GM18951 (cell line): ENCODE data around the gene STK4.
"Not testable (repeated sequence)": the region's sequence is repeated elsewhere in the genome, so short reads cannot be mapped to it uniquely, and the experiment has no call there.

Experiments used
- POLR2A ChIP-seq: IDR thresholded peaks from 4 replicates; pipeline ENCODE4 v1.6.1; 2011; ENCODE audit warnings: mild to moderate bottlenecking; ENCODE audit not compliant: insufficient read length, insufficient read depth; ENCODE audit errors: extremely low read depth
- in situ Hi-C: fragments of 300-500 bp; cut with MboI; formaldehyde crosslinking; loops from one replicate; pipeline ENCODE4 v1.12.0; 2022; ENCODE audit warnings: low sequenced_read_pairs, mixed read lengths, inconsistent platforms; ENCODE audit not compliant: unreplicated experiment

The STK4 gene

DNA sequence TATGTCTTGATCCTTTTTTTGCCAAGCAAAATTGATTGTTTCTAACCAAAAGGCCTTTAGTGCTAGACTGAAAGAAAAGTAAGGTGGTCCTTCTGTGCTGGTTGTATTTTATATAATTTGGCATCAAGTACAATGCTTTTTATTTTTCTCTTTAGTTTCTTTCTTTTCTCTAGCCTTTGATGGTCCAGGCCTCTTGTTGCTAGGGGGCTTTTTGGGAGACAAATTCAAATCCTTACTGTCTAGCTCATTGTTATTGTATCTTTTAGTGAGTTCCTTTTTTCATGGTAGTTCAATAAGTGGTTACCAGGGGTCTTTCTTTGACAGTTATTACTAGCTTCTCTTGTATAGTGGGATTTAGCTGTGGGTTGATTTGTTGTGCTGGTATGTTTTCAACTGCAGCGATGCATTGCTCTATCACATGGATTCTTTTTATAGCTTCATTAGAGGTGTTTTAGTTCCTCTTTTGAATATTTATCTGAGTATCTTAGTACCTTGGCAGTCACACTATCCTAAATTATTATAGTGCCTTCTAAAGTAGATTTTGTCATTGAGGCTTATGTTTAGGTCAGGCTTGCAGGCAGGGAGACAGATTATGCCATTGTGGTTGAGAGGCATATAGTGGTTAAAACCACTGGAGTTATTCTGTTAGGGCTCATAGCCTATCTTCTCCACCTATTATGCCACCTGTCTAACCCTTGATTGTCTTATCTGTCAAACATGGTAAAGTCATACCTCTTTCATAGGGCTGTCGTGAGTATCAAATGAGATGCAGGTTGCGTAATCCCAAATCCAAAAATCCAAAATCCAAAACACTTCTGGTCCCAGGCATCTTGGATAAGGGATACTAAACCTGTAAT lies 85.1 kb downstream of the STK4 start:
- in situ Hi-C loops = no loop called here
- TF ChIP-seq POLR2A = no peak

DNA sequence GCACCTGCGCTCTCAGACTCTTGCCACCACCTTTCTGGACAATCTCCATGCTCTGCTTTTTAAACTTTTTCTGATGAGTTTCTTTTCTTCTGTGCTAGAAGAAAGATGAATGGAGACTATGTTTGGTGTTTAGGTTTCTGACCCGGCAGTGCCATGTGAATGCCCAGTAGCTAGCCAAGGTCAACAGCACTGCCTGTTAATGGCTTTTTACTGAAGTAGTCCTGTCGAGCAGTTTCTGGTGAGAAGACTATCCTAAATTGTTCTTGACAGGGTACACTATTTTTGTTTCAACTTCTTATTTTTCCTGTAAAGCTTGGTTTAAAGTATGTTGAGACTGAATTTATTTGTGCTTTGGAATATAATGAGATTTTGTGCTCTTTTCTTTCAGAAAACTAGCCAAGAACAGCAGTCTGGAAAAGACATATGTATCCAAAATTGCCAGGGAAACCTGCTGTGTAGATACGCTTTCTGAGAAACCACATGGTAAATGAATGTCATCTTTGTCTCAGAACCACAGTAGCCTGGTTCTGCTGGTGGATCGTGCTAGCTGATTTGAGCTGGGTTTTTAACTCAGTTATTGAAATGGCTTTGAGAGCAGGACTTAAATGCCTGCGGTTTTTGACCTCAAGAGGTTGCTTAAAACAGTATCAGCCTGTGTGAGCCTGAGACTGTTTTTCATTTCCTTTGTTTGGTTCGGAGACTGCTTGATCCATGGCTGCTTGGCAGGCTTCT lies 86.6 kb downstream of the STK4 start:
- TF ChIP-seq POLR2A = no peak
- in situ Hi-C loops = no loop called here

DNA sequence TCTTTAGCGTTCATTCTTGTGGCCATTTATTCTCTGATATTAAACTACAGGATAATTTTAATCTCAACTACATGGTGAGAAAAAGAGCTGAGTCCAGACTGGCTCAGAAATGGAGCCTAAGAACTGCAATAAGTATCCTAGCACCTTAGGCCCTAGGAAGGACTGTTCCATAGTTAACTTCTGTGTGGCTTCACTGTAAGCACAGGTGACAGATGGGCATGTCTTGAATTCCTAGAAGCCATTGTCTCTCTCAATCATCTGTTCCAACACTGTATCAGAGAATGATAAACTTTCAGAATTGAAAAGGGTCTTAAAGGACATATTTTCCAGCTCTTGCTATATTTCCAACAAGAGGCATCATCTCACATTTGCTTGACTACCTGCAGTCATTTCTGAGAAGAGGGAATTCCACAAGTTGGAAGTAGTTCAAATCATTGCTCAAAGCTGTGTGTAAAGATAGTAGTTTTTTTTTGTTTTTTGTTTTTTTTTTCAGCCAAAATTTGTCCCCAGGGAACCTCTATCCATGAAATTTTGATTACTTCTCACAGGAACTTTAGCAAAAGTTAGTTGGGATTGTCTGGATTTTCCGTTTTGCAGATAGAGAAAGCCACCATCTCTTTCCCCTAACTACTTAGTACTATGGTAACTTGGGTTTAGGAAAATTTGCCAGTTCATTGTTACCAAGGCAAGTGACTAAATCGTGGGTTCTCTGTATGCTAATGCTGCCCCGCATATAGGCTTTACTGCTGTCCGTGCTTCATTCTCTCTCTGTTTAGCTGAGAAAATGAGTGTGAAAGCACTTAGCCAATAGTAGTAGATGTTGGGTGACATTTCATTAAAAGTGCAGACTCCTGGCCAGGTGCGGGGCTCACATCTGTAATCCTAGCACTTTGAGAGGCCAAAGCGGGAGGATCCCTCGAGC lies 87.4 kb downstream of the STK4 start:
- no peak for TF ChIP-seq POLR2A
- in situ Hi-C loops = no loop called here

DNA sequence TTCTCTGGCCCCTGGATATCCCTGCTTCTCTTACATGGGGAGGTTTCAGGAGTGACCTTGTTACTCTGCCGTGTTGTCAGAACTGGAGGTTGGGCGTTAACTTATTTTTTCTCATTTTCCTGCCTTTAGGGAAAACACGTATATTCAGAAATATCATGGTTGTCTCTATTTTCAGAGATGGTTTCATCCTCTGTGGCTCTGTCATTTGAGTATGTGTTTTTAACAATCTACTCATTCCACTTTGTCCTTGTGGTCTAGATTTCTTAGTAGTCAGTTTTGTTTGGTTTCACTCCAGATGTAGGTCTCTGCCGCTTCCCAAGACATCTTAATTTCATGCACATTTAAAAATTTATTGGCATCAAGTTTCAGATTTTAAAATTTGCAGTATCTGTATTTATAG lies 88.7 kb downstream of the STK4 start:
- in situ Hi-C loops = no loop called here

DNA sequence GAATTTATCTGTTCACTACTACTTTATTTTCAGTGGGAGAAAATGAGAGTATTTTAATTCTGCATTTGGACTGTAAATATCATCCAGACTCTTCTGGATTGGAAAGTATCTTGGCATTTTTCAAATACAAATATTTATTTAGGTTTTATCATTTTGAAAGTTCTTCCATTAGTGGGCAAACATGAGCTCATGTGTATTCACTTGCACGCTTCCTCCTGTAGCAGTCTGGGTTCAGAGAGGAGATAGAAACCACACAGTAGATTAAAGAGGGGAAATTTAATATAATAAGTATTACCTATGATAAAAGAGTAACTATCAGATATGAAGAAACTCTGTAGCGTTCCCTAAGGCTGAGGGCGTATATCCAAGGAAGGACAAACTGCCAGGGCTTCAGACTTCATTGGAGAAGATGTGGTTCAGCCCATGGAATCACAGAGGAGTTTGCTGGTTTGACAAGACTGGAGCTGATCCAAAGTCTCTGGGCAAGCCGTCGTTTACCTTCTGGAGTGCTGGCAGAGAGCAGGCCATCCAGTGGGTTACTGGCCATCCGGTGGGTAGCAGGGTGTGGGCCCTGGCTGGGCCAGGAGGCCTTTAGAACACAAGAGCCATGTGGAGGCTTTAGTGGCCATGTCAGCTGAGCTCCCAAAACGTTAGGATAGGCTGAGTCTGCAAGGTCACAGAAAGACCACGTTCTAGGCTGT lies 90.3 kb downstream of the STK4 start:
- in situ Hi-C loops = no loop called here
- TF ChIP-seq POLR2A = no peak

More for the DNA sequence above, 88.7 kb downstream of the STK4 start:
- TF ChIP-seq POLR2A = no peak

DNA sequence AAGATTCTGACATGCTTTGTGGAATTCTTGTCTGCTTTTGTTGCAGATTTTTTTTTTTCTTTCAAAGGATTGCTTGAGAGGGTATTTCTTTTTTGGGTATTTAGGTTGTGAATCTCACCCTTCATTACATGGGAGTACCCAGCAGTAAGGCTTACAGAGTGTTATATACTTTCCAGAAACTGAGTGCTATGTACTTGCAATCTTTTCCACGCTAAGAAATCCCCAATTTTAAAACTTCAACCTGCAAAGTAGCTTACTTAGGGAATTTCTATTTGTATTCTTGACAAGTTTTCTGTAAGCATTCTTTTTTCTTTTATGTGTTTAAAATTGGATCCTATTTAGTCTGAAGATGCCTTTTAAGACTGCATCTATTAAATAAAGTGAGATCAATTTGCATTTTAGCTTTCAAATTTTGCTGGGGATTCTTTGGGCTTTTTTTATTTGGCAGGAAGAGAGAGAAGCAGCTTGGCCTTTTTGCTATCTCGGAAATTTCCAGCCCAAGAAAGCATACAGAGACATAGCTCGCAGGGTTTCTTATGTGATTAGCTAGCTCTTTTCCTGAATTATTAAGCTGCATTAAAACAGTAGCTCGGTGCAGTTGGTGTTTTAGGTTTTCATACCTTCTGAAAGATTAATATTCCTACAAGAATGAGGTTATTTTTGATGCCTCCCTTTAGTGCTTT lies 92.0 kb downstream of the STK4 start:
- in situ Hi-C loops = no loop called here
- no peak for TF ChIP-seq POLR2A

DNA sequence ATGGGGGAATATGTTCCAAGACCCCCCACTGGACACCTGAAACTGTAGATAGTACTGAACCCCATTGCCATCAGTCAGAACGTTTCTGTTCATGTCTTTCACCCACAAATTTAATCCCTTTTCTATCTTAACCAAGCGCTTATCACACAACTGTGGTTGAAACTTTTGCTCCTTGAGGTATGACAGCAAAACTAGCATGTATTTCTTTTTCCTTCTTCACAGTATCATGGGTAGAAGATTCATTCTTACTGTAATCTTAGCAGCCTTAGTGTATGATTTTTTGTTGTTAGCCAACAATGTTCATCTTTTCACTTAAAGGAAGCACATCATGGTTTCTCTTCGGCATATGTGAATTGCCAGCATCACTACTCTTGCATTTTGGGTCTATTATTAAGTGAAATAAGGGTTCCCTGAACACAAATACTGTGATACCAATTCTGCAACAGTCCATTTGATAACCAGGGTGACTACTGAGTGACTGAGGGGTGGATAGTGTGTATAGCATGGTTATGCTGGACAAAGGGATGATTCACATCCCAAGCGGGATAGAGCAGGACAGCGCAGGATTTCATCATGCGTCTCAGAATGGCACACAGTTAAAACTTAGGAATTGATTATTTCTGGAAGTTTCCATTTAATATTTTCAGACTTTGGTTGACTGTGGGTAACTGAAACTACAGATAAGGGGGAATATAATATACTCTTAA lies 92.9 kb downstream of the STK4 start:
- in situ Hi-C loops = no loop called here

DNA sequence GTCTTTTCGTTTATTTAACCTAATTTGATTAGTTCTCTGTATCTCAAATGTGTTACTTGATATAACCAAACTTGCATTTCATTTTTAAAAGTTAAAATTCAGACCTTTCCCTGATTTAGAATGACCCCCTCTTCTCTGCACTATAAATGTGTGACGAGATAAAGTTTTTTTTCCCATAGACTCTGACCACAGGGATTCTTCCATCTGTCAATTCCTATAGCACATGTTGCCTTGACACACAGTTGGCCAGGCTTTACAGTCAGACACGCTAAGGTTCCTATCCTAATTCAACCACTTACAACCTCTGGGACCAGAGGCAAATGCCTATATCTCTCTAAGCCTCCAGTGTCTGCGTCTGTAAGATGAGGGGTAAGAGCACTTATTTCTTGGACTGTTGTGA lies 94.0 kb downstream of the STK4 start:
- in situ Hi-C loops = no loop called here
- no peak for TF ChIP-seq POLR2A

More for the DNA sequence above, 92.9 kb downstream of the STK4 start:
- TF ChIP-seq POLR2A = no peak

DNA sequence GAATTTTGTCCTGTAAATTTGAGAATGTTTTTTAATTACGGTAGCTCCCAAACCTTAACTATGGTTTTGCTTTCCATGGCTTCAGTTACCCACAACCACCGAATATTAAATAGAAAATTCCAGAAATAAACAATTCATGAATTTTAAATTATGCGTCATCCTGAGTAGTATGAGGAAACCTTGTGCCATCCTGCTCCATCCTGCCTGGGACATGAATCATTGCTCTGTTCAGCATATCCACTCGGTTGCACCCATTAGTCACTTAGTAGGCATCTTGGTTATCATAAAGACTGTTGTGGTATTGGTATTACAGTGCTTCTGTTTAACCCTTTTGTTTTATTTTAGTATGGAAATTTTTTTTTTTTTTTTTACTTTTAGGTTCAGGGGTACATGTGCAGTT lies 94.9 kb downstream of the STK4 start:
- TF ChIP-seq POLR2A = no peak
- in situ Hi-C loops = no loop called here

DNA sequence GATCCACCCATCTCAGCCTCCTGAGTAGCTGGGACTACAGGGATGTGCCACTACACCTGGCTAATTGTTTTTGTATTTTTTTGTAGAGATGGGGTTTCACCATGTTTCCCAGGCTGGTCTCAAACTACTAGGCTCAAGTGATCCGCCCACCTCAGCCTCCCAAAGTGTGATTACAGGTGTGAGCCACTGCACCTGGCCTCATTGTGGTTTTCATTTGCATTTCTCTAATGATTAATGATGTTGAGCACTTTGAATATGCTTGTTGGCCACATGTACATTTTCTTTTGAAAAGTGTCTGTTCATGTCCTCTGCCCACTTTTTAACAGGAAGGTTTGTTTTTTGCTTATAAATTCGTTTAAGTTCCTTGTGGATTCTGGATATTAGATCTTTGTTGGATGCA lies 96.8 kb downstream of the STK4 start:
- in situ Hi-C loops = not testable (repeated sequence)

DNA sequence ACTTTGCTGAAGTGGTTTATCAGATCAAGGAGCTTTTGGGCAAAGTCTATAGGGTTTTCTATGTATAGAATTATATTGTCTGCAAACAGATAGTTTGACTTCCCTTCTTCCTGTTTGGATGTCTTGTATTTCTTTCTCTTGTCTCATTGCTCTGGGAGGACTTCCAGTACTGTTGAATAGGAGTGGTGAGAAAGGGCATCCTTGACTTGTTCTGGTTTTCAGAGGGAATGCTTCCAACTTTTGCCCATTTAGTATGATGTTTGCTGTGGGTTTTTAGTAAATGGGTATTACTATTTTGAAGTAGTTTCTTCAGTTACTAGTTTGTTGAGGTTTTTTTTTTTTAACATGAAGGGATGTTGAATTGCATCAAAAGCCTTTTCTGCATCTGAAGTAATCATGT lies 98.5 kb downstream of the STK4 start:
- in situ Hi-C loops = no loop called here
- no peak for TF ChIP-seq POLR2A

DNA sequence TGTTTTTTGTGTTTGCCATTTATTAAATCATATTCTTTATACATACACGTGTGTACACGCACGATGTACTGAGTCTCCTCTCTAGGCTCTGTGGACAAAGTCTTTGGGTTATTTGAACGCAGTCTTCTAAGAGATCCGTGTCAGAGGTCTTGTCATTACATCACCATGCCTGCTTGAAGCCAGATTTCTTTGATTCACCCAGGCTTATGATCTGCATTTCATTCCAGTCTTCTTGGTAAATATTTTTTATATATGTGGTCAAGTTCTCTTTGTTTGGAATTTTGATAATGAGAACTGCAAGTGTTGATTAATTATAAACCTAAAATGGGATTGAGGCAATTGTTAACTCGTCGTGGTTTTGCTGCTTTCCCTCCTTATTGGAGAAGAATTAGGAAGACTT lies 100.1 kb downstream of the STK4 start:
- in situ Hi-C loops = no loop called here
- TF ChIP-seq POLR2A = no peak

DNA sequence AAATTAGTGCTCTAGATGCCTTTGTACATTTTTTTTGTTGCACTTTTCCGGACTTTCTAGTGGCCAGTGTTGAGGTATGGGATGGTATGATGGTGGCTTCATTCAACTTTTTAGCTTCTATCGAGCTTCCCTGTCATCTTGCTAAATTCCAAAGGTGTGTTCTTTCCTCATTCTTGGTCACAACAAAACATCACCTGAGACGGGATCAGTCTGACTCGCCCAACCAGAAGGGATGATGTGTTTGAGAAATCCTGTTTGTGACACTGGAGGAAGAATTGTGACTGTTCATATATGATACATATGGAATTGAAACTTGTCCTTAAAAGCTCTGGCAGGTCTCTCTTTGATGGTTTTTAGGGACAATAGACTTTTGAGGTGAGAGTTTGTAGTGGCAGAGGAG lies 100.8 kb downstream of the STK4 start:
- in situ Hi-C loops = no loop called here
- TF ChIP-seq POLR2A = no peak
